ENCODE results near the gene EYS.

DNA sequence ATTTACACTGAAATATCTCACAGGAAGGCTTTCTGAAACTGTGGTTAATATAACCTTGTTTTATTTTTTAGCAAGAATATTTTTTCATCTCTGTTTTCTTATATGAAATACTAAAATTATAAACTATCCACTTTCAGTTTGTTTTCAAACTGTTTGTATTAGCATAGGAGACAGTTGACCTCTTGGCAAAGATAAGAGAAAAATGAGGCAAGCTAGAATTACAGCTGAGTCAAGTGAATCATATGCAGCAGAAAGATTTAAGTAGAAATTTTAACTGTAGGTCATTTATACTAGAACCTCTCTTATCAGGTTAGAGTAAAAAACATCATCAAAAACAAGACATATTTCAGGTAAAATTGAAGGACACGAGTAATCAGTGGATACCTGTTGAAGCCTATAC is 1278.8 kb downstream of the EYS start:
- TF ChIP-seq CTCF (IDR thresholded peaks at IDR 0.05; ENCODE audit: low read length) (no peak), EZH2 (optimal IDR thresholded peaks at IDR 0.05; ENCODE audit: low read depth, low read length) (no peak)

Measured in MM.1S (cell line).